Retina (tissue), 1 donor: Measurements from ENCODE around the gene PCNT.

Experiments used
- DNase-seq: peaks from one replicate; pipeline ENCODE4 v3.0.0-alpha.2; 2016

Gene PCNT

DNA sequence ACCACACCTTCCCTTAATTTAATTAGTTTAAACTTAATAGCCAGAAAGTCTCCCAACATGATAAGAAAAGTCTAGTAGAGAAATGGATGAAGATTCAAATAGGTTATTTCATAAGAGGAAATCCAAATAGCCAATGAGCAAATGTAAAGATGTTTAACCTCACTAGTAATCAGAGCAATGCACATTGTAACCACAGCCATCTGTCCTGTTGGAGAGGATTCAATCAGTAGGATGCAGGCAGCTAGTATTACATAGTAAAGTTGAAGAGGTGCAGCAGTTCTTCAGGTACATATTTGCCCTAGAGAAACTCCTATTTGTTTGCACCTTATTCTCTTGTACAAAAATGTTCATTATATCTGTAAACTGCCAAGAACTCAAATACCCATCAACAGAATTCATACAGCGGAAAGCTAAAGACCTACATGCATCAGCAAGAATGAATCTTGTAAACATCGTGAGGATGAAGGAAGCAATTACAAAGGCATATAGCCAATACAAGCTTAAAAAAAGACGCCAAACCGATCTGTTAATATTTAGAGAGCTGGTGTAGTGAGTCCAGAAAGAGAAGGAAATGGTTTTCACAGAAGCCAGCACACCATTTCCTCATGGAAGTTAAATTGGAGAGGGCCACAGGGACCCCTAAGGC lies 162.6 kb downstream of the PCNT start:
- no peak for DNase-seq

DNA sequence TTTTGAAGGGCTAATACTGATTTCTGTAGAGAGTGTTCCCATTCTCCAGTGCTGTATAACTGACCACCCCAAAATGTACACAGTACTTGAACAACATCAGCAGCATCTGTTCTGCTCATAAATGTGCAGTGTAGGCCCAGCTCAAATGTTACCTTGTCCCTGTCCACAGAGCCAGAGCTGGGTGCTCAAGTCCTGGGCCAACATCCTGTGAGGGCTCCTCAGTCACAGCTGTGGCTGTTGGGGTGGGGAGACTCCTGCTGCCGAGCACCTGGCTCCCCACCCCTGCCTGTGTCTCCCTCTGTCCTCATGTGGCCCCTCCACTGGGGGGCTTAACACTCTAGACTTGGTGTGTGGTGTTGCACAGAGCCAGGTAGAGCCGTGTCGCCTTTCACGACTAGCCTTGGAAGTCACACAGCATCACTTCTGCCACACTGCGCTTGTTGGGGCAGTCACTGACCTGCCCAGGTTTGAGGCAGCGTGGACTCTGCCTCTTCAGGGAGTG lies 165.3 kb downstream of the PCNT start:
- DNase-seq, result no peak

DNA sequence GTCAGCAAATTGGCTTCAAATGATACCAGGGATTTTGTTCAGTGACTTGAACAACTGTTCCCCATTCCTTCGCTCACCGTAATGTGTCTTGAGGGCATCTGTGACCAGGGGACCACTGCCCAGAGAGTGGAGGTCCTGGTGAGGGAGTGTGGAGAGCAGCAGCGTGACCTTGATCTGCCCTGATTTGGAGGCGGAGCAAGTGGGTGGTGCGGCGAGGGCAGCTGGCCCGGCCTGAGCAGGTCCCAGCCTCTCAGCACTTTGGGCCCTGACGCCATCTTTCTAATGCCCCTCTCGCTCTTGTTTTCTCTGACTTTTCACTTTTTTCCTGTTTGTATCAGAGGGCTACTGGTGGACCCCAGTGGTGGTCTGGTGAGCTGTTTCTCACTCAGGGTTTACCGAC lies 165.8 kb downstream of the PCNT start:
- no peak for DNase-seq

GRCh38 chr21:46491553-46491952 lies 167.6 kb downstream of the PCNT start:
- DNase-seq, result no peak

GRCh38 chr21:46492851-46493250 lies 168.9 kb downstream of the PCNT start:
- DNase-seq, result no peak

GRCh38 chr21:46493828-46494227 lies 169.9 kb downstream of the PCNT start:
- no peak for DNase-seq
